Fibroblast of mammary gland (primary cell): ENCODE results near the gene DROSHA.
"Not testable (repeated sequence)": the region's sequence is repeated elsewhere in the genome, so short reads cannot be mapped to it uniquely, and the experiment has no call there.

ENCODE experiments used
- DNase-seq: peaks from one replicate; pipeline ENCODE4 v3.0.0-alpha.2; 2010; ENCODE audit warnings: low read depth
- H3K4me3 ChIP-seq: 2 replicates; pipeline ENCODE4 v1.5.1; 2011; ENCODE audit warnings: low read depth, mild to moderate bottlenecking, low read length, moderate library complexity; ENCODE audit not compliant: control insufficient read depth
- CTCF ChIP-seq: conservative IDR thresholded peaks from 2 replicates; pipeline ENCODE4 v1.5.1; 2011; ENCODE audit warnings: low read depth, low read length, inconsistent platforms; ENCODE audit not compliant: control insufficient read depth, insufficient read depth

Gene DROSHA

GRCh38 chr5:31408814-31409213 is 123.1 kb downstream of the DROSHA start:
- no peak overlapping the region for H3K4me3 ChIP-seq
- TF ChIP-seq CTCF, result no peak
- DNase-seq, result peak; percentile 82

- H3K4me3 ChIP-seq, result no peak overlapping the region
- peak; percentile 24 for DNase-seq
- TF ChIP-seq CTCF, result no peak
Measured at GRCh38 chr5:31407921-31408693, 123.8 kb downstream of the DROSHA start.

GRCh38 chr5:31404325-31404724 is 127.6 kb downstream of the DROSHA start:
- no peak for DNase-seq
- TF ChIP-seq CTCF, result no peak
- no peak overlapping the region for H3K4me3 ChIP-seq

GRCh38 chr5:31401691-31402090 is 130.2 kb downstream of the DROSHA start:
- TF ChIP-seq CTCF, result no peak
- no peak overlapping the region for H3K4me3 ChIP-seq
- DNase-seq, result no peak

GRCh38 chr5:31397926-31398557 is 133.9 kb downstream of the DROSHA start:
- DNase-seq, result no peak
- H3K4me3 ChIP-seq, result no peak overlapping the region
- TF ChIP-seq CTCF, result no peak

GRCh38 chr5:31396611-31397295 is 135.1 kb downstream of the DROSHA start:
- no peak for TF ChIP-seq CTCF
- no peak overlapping the region for H3K4me3 ChIP-seq
- DNase-seq, result no peak

- not testable (repeated sequence) for DNase-seq, H3K4me3 ChIP-seq
Measured at GRCh38 chr5:31395450-31396045, 136.3 kb downstream of the DROSHA start.
